Calu3 (cell line): ENCODE data around the gene SIX4. TPM values are rescaled to one million over a fixed set of nuclear protein-coding genes. Genes with fewer than 3 reads are reported as not detected.

Source experiments
- BruUV-seq: library from RNA; stranded (reverse); fragments of 400-500 nt; replicated peaks from 2 replicates; lab custom pipeline; 2021; lab: Mats Ljungman, UMichigan
- CTCF ChIA-PET: fragments of 300-600 bp; sonication (Branson Sonifier 250); formaldehyde crosslinking; loops from one replicate; lab custom pipeline; 2022; ENCODE audit warnings: antibody characterized with exemption; lab: Charles Lee
- DNase-seq: peaks from one replicate; pipeline ENCODE4 v3.0.0; 2022
- H3K27ac Mint-ChIP-seq: one replicate; pipeline ENCODE4 v1.8.0; 2022; ENCODE audit warnings: mixed read lengths; ENCODE audit not compliant: unreplicated experiment
- H3K27me3 Mint-ChIP-seq: one replicate; pipeline ENCODE4 v1.8.0; 2022; ENCODE audit warnings: mixed read lengths; ENCODE audit not compliant: unreplicated experiment
- H3K36me3 Mint-ChIP-seq: one replicate; pipeline ENCODE4 v1.8.0; 2022; ENCODE audit warnings: mild to moderate bottlenecking, moderate library complexity, mixed read lengths; ENCODE audit not compliant: insufficient read depth, unreplicated experiment
- H3K4me1 Mint-ChIP-seq: one replicate; pipeline ENCODE4 v1.8.0; 2022; ENCODE audit warnings: mild to moderate bottlenecking, low read depth, mixed read lengths; ENCODE audit not compliant: unreplicated experiment
- H3K4me3 Mint-ChIP-seq: one replicate; pipeline ENCODE4 v1.8.0; 2022; ENCODE audit warnings: mild to moderate bottlenecking, low read depth, moderate library complexity, mixed read lengths; ENCODE audit not compliant: unreplicated experiment
- H3K9me3 Mint-ChIP-seq: one replicate; pipeline ENCODE4 v1.8.0; 2022; ENCODE audit warnings: low read depth, mixed read lengths; ENCODE audit not compliant: unreplicated experiment
- CTCF ChIP-seq: fragments of 200-600 bp; IDR thresholded peaks from one replicate; pipeline ENCODE4 v1.8.0; 2022; ENCODE audit warnings: antibody characterized with exemption; ENCODE audit not compliant: unreplicated experiment
- intact Hi-C: fragments of 100-400 bp; cut with micrococcal nuclease; formaldehyde crosslinking; loops from one replicate; pipeline ENCODE4 v1.10.0; 2022; ENCODE audit not compliant: unreplicated experiment
- total RNA-seq: library from RNA; stranded (reverse); gene quantifications from 2 replicates; pipeline ENCODE4 v1.2.3, GENCODE V29; 2022

Gene SIX4
- total RNA-seq, 1 experiment from 2014 or later, result 20.9 TPM

- Mint-ChIP-seq H3K4me3 (no peak overlapping the region), H3K27me3 (no peaks in the 10 kb centered on the region), H3K9me3 (no peaks in the 10 kb centered on the region), H3K27ac (no peak overlapping the region), H3K4me1 (no peaks in the 10 kb centered on the region), H3K36me3 (no peaks in the 10 kb centered on the region)
- DNase-seq, result no peak
- intact Hi-C loops, result no loop called here
- CTCF ChIA-PET, result no interaction called here
- BruUV-seq, result no TSS peak
- TF ChIP-seq CTCF, result no peak
Measured at GRCh38 chr14:60707858-60708257, 16.3 kb downstream of the SIX4 start.

GRCh38 chr14:60705100-60705499, 19.1 kb downstream of the SIX4 start:
- TF ChIP-seq CTCF, result no peak
- no TSS peak for BruUV-seq
- intact Hi-C loops, result no loop called here
- peaks cover 3% of the 10 kb centered on the region for H3K9me3 Mint-ChIP-seq
- H3K27ac Mint-ChIP-seq, result no peak overlapping the region
- no peak for DNase-seq
- no peaks in the 10 kb centered on the region for H3K27me3 Mint-ChIP-seq
- H3K36me3 Mint-ChIP-seq, result no peaks in the 10 kb centered on the region
- no peaks in the 10 kb centered on the region for H3K4me1 Mint-ChIP-seq
- H3K4me3 Mint-ChIP-seq, result no peak overlapping the region
- CTCF ChIA-PET, result interaction anchor here (0.7 kb wide), 1 partner anchor 13 kb away, joined by 5 read pairs; no protein-coding TSS in a partner anchor

GRCh38 chr14:60700598-60700997, 23.6 kb downstream of the SIX4 start:
- Mint-ChIP-seq H3K27me3 (no peaks in the 10 kb centered on the region), H3K27ac (no peak overlapping the region), H3K4me1 (no peaks in the 10 kb centered on the region), H3K4me3 (no peak overlapping the region), H3K9me3 (peaks cover 7% of the 10 kb centered on the region), H3K36me3 (no peaks in the 10 kb centered on the region)
- CTCF ChIA-PET, result interaction anchor here (0.6 to 1.3 kb wide), 3 partner anchors 10 to 1736 kb away, joined by 3 to 5 read pairs (median 4); no protein-coding TSS in a partner anchor
- no peak for DNase-seq
- BruUV-seq, result no TSS peak
- intact Hi-C loops, result no loop called here
- TF ChIP-seq CTCF, result no peak

- H3K36me3 Mint-ChIP-seq, result no peaks in the 10 kb centered on the region
- no peaks in the 10 kb centered on the region for H3K27me3 Mint-ChIP-seq
- BruUV-seq, result no TSS peak
- TF ChIP-seq CTCF, result no peak
- no peak for DNase-seq
- peaks cover 3% of the 10 kb centered on the region for H3K9me3 Mint-ChIP-seq
- no peaks in the 10 kb centered on the region for H3K4me1 Mint-ChIP-seq
- intact Hi-C loops, result no loop called here
- H3K27ac Mint-ChIP-seq, result no peak overlapping the region
- H3K4me3 Mint-ChIP-seq, result no peak overlapping the region
- CTCF ChIA-PET, result no interaction called here
Measured at GRCh38 chr14:60695327-60695726, 28.8 kb downstream of the SIX4 start.
